GM12878 (cell line): ENCODE data around the gene ST6GAL2. TPM values are rescaled to one million over a fixed set of nuclear protein-coding genes. Genes with fewer than 3 reads are reported as not detected.

Source experiments
- ATAC-seq: fragments of 200-7000 bp; cut with Tn5 transposase; 3 replicates; pipeline ENCODE4 v1.9.1; 2020; ENCODE audit warnings: mild to moderate bottlenecking, moderate library complexity
- BruUV-seq: library from RNA; stranded (reverse); fragments of 400-500 nt; replicated peaks from 2 replicates; lab custom pipeline; 2021; lab: Mats Ljungman, UMichigan
- CTCF ChIA-PET: fragments of 300-600 bp; sonication (Branson Sonifier 250); formaldehyde crosslinking; extraction: SDS; loops from one replicate; lab custom pipeline; 2021; ENCODE audit warnings: inconsistent platforms; lab: Yijun Ruan, JAX
- POLR2A ChIA-PET: fragments of 350-600 bp; formaldehyde crosslinking; extraction: SDS; loops from one replicate; lab custom pipeline; 2021; ENCODE audit warnings: inconsistent platforms; lab: Charles Lee
- RAD21 ChIA-PET: fragments of 300-600 bp; sonication (Branson Sonifier 250); formaldehyde crosslinking; loops from one replicate; lab custom pipeline; 2023; ENCODE audit warnings: antibody characterized with exemption; ENCODE audit not compliant: unreplicated experiment; lab: Charles Lee
- SMC1A ChIA-PET: fragments of 300-600 bp; sonication (Branson Sonifier 250); formaldehyde crosslinking; loops from one replicate; lab custom pipeline; 2023; ENCODE audit not compliant: unreplicated experiment, uncharacterized antibody; lab: Charles Lee
- DNase-seq: peaks from one replicate; pipeline ENCODE4 v3.0.0-alpha.2; 2011; ENCODE audit warnings: low read depth, low spot score
- FAIRE-seq: peaks from 3 replicates; lab custom pipeline; 2011; peaks lifted over from hg19 to GRCh38; lab: Jason Lieb, UNC
- H2AFZ ChIP-seq: 2 replicates; pipeline ENCODE4 v1.6.0; 2011; ENCODE audit warnings: low read depth, low read length, control low read depth; ENCODE audit not compliant: control insufficient read depth
- H3K27ac ChIP-seq: 2 replicates; pipeline ENCODE4 v1.5.1; 2011; ENCODE audit warnings: control low read depth; ENCODE audit not compliant: control insufficient read depth, insufficient read depth
- H3K27me3 ChIP-seq, 2 experiments: replicated peaks in 1 of 2; 2 replicates each; pipeline versions ENCODE4 v1.6.0 to v1.6.1; 2011; ENCODE audit warnings: low read length in 1 of 2; ENCODE audit not compliant: control insufficient read depth in 2 of 2, insufficient read depth in 2 of 2
- H3K36me3 ChIP-seq, 2 experiments: 2 replicates each; pipeline ENCODE4 v1.5.1; 2011; ENCODE audit warnings: low read length in 1 of 2; ENCODE audit not compliant: control insufficient read depth in 2 of 2, insufficient read depth in 2 of 2
- H3K4me1 ChIP-seq: 2 replicates; pipeline ENCODE4 v1.6.1; 2011; ENCODE audit warnings: mild to moderate bottlenecking, low read length, moderate library complexity, mixed read lengths; ENCODE audit not compliant: control insufficient read depth, insufficient read depth
- H3K4me2 ChIP-seq: 2 replicates; pipeline ENCODE4 v1.6.0; 2011; ENCODE audit warnings: control low read depth; ENCODE audit not compliant: control insufficient read depth, insufficient read depth
- H3K4me3 ChIP-seq: fragments of 200-600 bp; sonication (generic); 2 replicates; pipeline ENCODE4 v1.5.1; 2016
- H3K79me2 ChIP-seq: 2 replicates; pipeline ENCODE4 v1.6.0; 2011; ENCODE audit warnings: low read length; ENCODE audit not compliant: control insufficient read depth, insufficient read depth
- H3K9ac ChIP-seq: 2 replicates; pipeline ENCODE4 v1.8.0; 2011; ENCODE audit warnings: low read length, control low read depth, mixed read lengths; ENCODE audit not compliant: control insufficient read depth, insufficient read depth
- H3K9me3 ChIP-seq: replicated peaks from 3 replicates; pipeline ENCODE4 v1.5.1; 2011; ENCODE audit warnings: mild to moderate bottlenecking, low read length; ENCODE audit not compliant: control insufficient read depth, insufficient read depth
- H4K20me1 ChIP-seq: 2 replicates; pipeline ENCODE4 v1.6.0; 2011; ENCODE audit not compliant: control insufficient read depth, insufficient read depth
- BCLAF1 ChIP-seq: fragments of 450-650 bp; IDR thresholded peaks from 2 replicates; pipeline ENCODE4 v1.6.1; 2017; ENCODE audit warnings: antibody characterized with exemption, mild to moderate bottlenecking, moderate library complexity
- CBX3 ChIP-seq: fragments of 200-600 bp; sonication (generic); IDR thresholded peaks from 2 replicates; pipeline ENCODE4 v1.6.1; 2016; ENCODE audit warnings: low read depth, borderline replicate concordance
- EED ChIP-seq: sonication (generic); IDR thresholded peaks from 2 replicates; pipeline ENCODE4 v1.6.1; 2016; ENCODE audit warnings: antibody characterized with exemption, low read depth
- SMC3 ChIP-seq: IDR thresholded peaks from 2 replicates; pipeline ENCODE4 v1.6.1; 2011; ENCODE audit warnings: low read length, improper control_type of control experiment, borderline replicate concordance
- SREBF1 ChIP-seq: IDR thresholded peaks from 2 replicates; pipeline ENCODE4 v1.6.1; 2012; ENCODE audit warnings: mild to moderate bottlenecking, low read length
- TCF3 ChIP-seq: IDR thresholded peaks from 2 replicates; pipeline ENCODE4 v1.6.1; 2012; ENCODE audit warnings: low read depth, mild to moderate bottlenecking, low read length, borderline replicate concordance; ENCODE audit not compliant: insufficient read depth
- WGBS: methylation state at CpG from one replicate; pipeline ENCODE4 v1.1.6; 2016; ENCODE audit warnings: low lambda C conversion rate; ENCODE audit not compliant: insufficient replicate concordance, insufficient coverage; ENCODE audit errors: missing lambda C conversion rate; 5-methylcytosine and 5-hydroxymethylcytosine counted together
- in situ Hi-C: fragments of 300-500 bp; cut with MboI; formaldehyde crosslinking; loops from 9 replicates; pipeline ENCODE4 v1.14.3; 2018; ENCODE audit warnings: mixed read lengths
- intact Hi-C: fragments of 100-400 bp; cut with micrococcal nuclease; formaldehyde crosslinking; loops from one replicate; pipeline ENCODE4 v1.14.2; 2022; ENCODE audit not compliant: unreplicated experiment
- polyA plus RNA-seq, 11 experiments: library from polyadenylated mRNA; depleted of rRNA in 4 of 11; unstranded in 6 of 11; stranded (reverse) in 5 of 11; fragments of >200 nt; fragmentation: Nextera tagmentation in 4 of 11; fragmentation: Illumina TruSeq in 1 of 11; extraction: Ambion mirVana in 4 of 11; extraction: Trizol in 1 of 11; gene quantifications; 1 replicate in 1 of 11; 2 replicates in 10 of 11; pipeline versions ENCODE4 v1.2.1 to v1.2.3, GENCODE V29; 2011 to 2016; ENCODE audit warnings: inconsistent platforms in 2 of 11, missing spikeins in 2 of 11, low read depth in 1 of 11
- total RNA-seq, 4 experiments: library from RNA; depleted of rRNA in 3 of 4; stranded (reverse); fragments of >200 nt in 3 of 4; fragmentation: Illumina TruSeq in 1 of 4; extraction: Trizol in 1 of 4; gene quantifications; 2 replicates each; pipeline versions ENCODE4 v1.2.1 to v1.2.3, GENCODE V29; 2013 to 2021

Gene ST6GAL2
- total and polyA plus RNA-seq, 10 of the 15 experiments (the other 5 are each of a cell fraction or from before 2014, with no cell fraction given) = not detected

GRCh38 chr2:106845716-106846115, 40.3 kb downstream of the ST6GAL2 start (continued):
- no peak for TF ChIP-seq SREBF1
- no peak for TF ChIP-seq BCLAF1
- TF ChIP-seq SMC3 = no peak
- no peak for TF ChIP-seq EED

GRCh38 chr2:106843910-106844250, 42.1 kb downstream of the ST6GAL2 start:
- H3K27ac ChIP-seq = no peak overlapping the region
- no peak for TF ChIP-seq TCF3
- TF ChIP-seq CBX3 = no peak
- H3K79me2 ChIP-seq = no peaks in the 10 kb centered on the region
- H3K4me1 ChIP-seq = no peaks in the 10 kb centered on the region
- no peaks in the 10 kb centered on the region for H3K36me3 ChIP-seq
- intact Hi-C loops = no loop called here
- SMC1A ChIA-PET = no interaction called here
- H2AFZ ChIP-seq = no peak overlapping the region
- no peak overlapping the region for H3K4me3 ChIP-seq
- DNase-seq (no peak), ATAC-seq (no peak), FAIRE-seq (no peak)
- no peak overlapping the region for H3K4me2 ChIP-seq
- in situ Hi-C loops = no loop called here
- CTCF ChIA-PET = no interaction called here
- H3K9me3 ChIP-seq = no peaks in the 10 kb centered on the region
- no peaks in the 10 kb centered on the region for H4K20me1 ChIP-seq
- H3K27me3 ChIP-seq = no peaks in the 10 kb centered on the region
- RAD21 ChIA-PET = no interaction called here
- POLR2A ChIA-PET = no interaction called here
- H3K9ac ChIP-seq = no peak overlapping the region
- no TSS peak for BruUV-seq
- WGBS = 23% methylated on average over 5 of the region's 5 CpGs
